Measurements from ENCODE around the gene SLC25A39. TPM values are rescaled to one million over a fixed set of nuclear protein-coding genes. Genes with fewer than 3 reads are reported as not detected.
A peak's percentile ranks its signal among the peaks of the same experiment; 100 is the strongest.

The SLC25A39 gene
- total RNA-seq, 1 donor from 2014 or later, result 76.8 TPM

GRCh38 chr17:44283344-44284023, 41.1 kb downstream of the SLC25A39 start:
- H3K4me3 ChIP-seq, result no peak overlapping the region
- no peaks in the 10 kb centered on the region for H3K36me3 ChIP-seq
- H3K4me1 ChIP-seq, result peaks cover 17% of the 10 kb centered on the region
- no peaks in the 10 kb centered on the region for H3K9me3 ChIP-seq
- ATAC-seq, result no peak
- H3K27ac ChIP-seq, result no peak overlapping the region
- intact Hi-C loops (cut with DNase I), result no loop called here
- DNase-seq, result no peak
- H3K27me3 ChIP-seq, result no peaks in the 10 kb centered on the region
- TF ChIP-seq CTCF (IDR thresholded peaks at IDR 0.05), result no peak

DNA sequence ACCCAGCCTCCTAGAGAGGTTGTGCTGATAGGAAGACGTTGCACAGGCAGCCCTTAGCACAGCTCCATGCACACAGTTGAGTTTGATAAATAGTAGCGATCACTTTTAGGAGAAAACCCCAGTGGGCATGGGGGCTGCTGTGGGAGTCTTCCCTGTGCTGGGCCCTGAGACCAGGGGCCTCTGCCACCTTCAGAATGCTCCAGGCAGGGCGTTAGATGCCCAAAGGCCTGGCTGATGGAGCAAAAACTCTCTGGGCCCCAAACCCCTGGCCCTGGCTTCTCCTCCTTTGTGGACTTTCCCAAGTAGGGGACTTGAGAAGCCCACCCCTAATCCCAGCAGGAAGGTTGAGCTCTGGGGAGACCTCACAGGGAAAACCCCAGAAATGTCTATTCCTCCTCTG, 42.4 kb downstream of the SLC25A39 start:
- no peaks in the 10 kb centered on the region for H3K36me3 ChIP-seq
- intact Hi-C loops (cut with DNase I), result no loop called here
- no peak for TF ChIP-seq CTCF (IDR thresholded peaks at IDR 0.05)
- H3K4me1 ChIP-seq, result peaks cover 17% of the 10 kb centered on the region
- ATAC-seq (no peak), DNase-seq (no peak)
- H3K27ac ChIP-seq, result no peak overlapping the region
- H3K27me3 ChIP-seq, result no peaks in the 10 kb centered on the region
- no peak overlapping the region for H3K4me3 ChIP-seq
- no peaks in the 10 kb centered on the region for H3K9me3 ChIP-seq

- intact Hi-C loops (cut with DNase I), result no loop called here
- no peak overlapping the region for H3K27ac ChIP-seq
- DNase-seq (no peak), ATAC-seq (no peak)
- no peaks in the 10 kb centered on the region for H3K27me3 ChIP-seq
- H3K4me1 ChIP-seq, result peaks cover 17% of the 10 kb centered on the region
- no peaks in the 10 kb centered on the region for H3K36me3 ChIP-seq
- no peak for TF ChIP-seq CTCF (IDR thresholded peaks at IDR 0.05)
- no peak overlapping the region for H3K4me3 ChIP-seq
- H3K9me3 ChIP-seq, result no peaks in the 10 kb centered on the region
Measured at GRCh38 chr17:44281570-44281969, 43.1 kb downstream of the SLC25A39 start.

DNA sequence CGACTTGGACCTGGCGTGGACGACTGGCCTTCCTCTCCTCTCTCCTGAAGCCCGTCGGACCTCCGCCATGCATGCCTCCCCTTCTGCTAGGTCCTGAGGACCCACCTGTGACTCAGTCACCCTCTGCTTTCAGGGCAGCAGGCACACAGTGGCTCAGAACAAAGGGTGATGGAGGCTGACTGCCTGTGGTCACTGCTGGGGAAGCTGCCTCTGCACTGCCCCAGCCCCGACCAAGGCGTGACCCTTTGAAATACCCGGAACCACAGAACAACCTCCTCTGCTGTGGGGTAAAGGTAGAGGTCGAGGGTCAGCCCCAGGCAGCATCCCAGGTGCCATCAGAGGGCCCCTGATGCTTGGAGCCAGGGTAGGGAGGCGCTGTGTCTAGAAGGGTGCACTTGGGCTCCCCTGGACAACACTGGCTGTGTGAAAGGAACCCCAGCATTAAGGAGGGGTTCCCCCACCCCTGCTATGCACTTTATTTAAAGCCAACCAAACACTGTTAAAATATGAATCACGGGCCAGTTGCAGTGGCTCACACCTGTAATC, 44.2 kb downstream of the SLC25A39 start:
- ATAC-seq, result peak; percentile 63
- DNase-seq, result no peak
- Histone ChIP-seq H3K27me3 (no peaks in the 10 kb centered on the region), H3K27ac (peak overlapping the region; percentile 77), H3K4me1 (peaks cover 17% of the 10 kb centered on the region), H3K4me3 (no peak overlapping the region), H3K9me3 (no peaks in the 10 kb centered on the region), H3K36me3 (no peaks in the 10 kb centered on the region)
- no peak for TF ChIP-seq CTCF (IDR thresholded peaks at IDR 0.05)
- intact Hi-C loops (cut with DNase I), result no loop called here

DNA sequence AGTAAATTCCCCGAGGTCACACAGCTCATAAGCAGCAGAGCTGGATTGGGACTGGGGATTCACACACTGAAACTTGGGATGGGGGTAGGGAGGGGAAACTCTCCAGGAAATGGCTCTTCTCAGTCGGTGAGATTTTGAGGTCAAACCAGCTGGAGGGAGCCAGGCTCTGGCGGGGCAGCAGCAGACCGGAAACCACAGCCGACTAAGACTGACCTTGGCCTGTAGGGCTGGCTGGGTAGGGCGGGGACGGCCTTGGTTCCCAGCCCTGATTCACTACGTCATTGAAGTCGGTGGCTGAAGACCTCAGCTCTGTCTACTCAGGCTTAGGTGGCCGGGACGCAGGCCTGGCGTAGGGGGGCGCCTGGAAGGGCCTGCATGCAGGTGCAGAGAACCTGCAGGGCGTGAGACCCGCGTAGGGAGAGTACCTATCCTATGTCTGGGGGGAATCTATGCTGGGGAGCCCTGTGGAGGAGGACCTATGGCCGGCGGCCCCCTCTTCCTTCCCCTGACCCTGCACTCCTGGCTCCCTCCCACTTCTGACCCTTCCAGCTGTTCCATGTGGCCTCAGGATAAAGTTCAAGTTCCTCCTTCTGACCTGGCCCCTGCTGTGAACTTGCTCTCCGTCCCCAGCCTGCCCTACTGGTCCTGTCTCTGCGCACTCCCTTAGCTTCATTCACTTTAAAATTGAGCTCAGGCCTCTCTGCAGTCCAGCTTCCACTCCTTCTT, 44.8 kb downstream of the SLC25A39 start:
- no peaks in the 10 kb centered on the region for H3K36me3 ChIP-seq
- TF ChIP-seq CTCF (IDR thresholded peaks at IDR 0.05), result no peak
- no peak overlapping the region for H3K4me3 ChIP-seq
- peak; percentile 96 for ATAC-seq
- H3K4me1 ChIP-seq, result peaks cover 17% of the 10 kb centered on the region
- no peaks in the 10 kb centered on the region for H3K27me3 ChIP-seq
- peak; percentile 87 for DNase-seq
- peak overlapping the region; percentile 77 for H3K27ac ChIP-seq
- H3K9me3 ChIP-seq, result no peaks in the 10 kb centered on the region
- intact Hi-C loops (cut with DNase I), result no loop called here

All from upper lobe of right lung (tissue), 1 donor.